A549 (cell line): ENCODE measurements around the gene ALKBH1. TPM values are rescaled to one million over a fixed set of nuclear protein-coding genes. Genes with fewer than 3 reads are reported as not detected.

Experiments used
- ATAC-seq, 2 experiments: fragments of 200-7000 bp in 1 of 2; fragments of >200 bp in 1 of 2; cut with Nextera tagmentation in 1 of 2; cut with Tn5 transposase in 1 of 2; 3 replicates each; pipeline versions ENCODE4 v1.8.0 to v1.9.1; 2018 to 2020; ENCODE audit warnings: mild to moderate bottlenecking in 1 of 2, moderate library complexity in 1 of 2
- CTCF ChIA-PET: fragments of 300-600 bp; sonication (Branson Sonifier 250); formaldehyde crosslinking; extraction: SDS; loops from one replicate; lab custom pipeline; 2021; ENCODE audit warnings: antibody characterized with exemption, inconsistent platforms; lab: Yijun Ruan, JAX
- POLR2A ChIA-PET: fragments of 350-600 bp; formaldehyde crosslinking; extraction: SDS; loops from one replicate; lab custom pipeline; 2021; ENCODE audit warnings: antibody characterized with exemption, inconsistent platforms; lab: Yijun Ruan, JAX
- DNase-seq, 2 experiments: peaks; one replicate each; pipeline versions ENCODE4 v3.0.0 to v3.0.0-alpha.2; 2011 to 2016; ENCODE audit warnings: low read depth in 1 of 2, low spot score in 1 of 2
- FAIRE-seq: peaks from 2 replicates; lab custom pipeline; 2011; peaks lifted over from hg19 to GRCh38; lab: Jason Lieb, UNC
- H3K27ac ChIP-seq, 2 experiments: fragments of >200 bp; sonication (Bioruptor Twin); formaldehyde crosslinking; 3 replicates each; pipeline ENCODE4 v1.5.1; 2016 to 2017
- H3K4me1 ChIP-seq: fragments of >200 bp; sonication (Bioruptor Twin); formaldehyde crosslinking; 3 replicates; pipeline ENCODE4 v1.6.1; 2016
- H3K4me2 ChIP-seq: fragments of >200 bp; sonication (Bioruptor Twin); formaldehyde crosslinking; 3 replicates; pipeline ENCODE4 v1.6.1; 2016
- H3K4me3 ChIP-seq: fragments of >200 bp; sonication (Bioruptor Twin); formaldehyde crosslinking; 3 replicates; pipeline ENCODE4 v1.5.1; 2016
- H3K9me3 ChIP-seq: fragments of >200 bp; sonication (Bioruptor Twin); formaldehyde crosslinking; 3 replicates; pipeline ENCODE4 v1.6.1; 2016
- CBX8 ChIP-seq: fragments of 200-600 bp; sonication (generic); IDR thresholded peaks from 2 replicates; pipeline ENCODE4 v1.6.1; 2016
- CTCF ChIP-seq: fragments of >200 bp; sonication (Bioruptor Twin); formaldehyde crosslinking; IDR thresholded peaks from 3 replicates; pipeline ENCODE4 v1.5.1; 2016
- E2F6 ChIP-seq: IDR thresholded peaks from 2 replicates; pipeline ENCODE4 v1.6.1; 2012; ENCODE audit warnings: low read depth, borderline replicate concordance
- GATA3 ChIP-seq: IDR thresholded peaks from 2 replicates; pipeline ENCODE4 v1.6.1; 2012; ENCODE audit warnings: borderline replicate concordance
- HEYL ChIP-seq: fragments of 250-450 bp; sonication (Bioruptor Pico); IDR thresholded peaks from 2 replicates; pipeline ENCODE4 v1.8.0; 2021; ENCODE audit warnings: mild to moderate bottlenecking, moderate library complexity
- HMGXB4 ChIP-seq: fragments of 250-450 bp; sonication (Bioruptor Pico); IDR thresholded peaks from 2 replicates; pipeline ENCODE4 v1.5.0; 2021; ENCODE audit warnings: mild to moderate bottlenecking, moderate library complexity, borderline replicate concordance
- HOXB5 ChIP-seq: fragments of 250-450 bp; sonication (Bioruptor Pico); IDR thresholded peaks from 2 replicates; pipeline ENCODE4 v1.5.0; 2020; ENCODE audit warnings: mild to moderate bottlenecking, moderate library complexity
- MAZ ChIP-seq: fragments of 150-350 bp; IDR thresholded peaks from 2 replicates; pipeline ENCODE4 v1.6.1; 2014; ENCODE audit warnings: antibody characterized with exemption, low read depth, low read length, borderline replicate concordance
- MYC ChIP-seq: IDR thresholded peaks from 2 replicates; pipeline ENCODE4 v1.6.1; 2012; ENCODE audit warnings: mild to moderate bottlenecking, inconsistent platforms, low read length, improper control_type of control experiment, borderline replicate concordance
- RAD21 ChIP-seq, 2 experiments: fragments of >200 bp in 1 of 2; sonication (Bioruptor Twin) in 1 of 2; formaldehyde crosslinking in 1 of 2; IDR thresholded peaks in 1 of 2; conservative IDR thresholded peaks in 1 of 2; 2 replicates in 1 of 2; 3 replicates in 1 of 2; pipeline ENCODE4 v1.6.1; 2012 to 2018; ENCODE audit warnings: inconsistent platforms in 1 of 2
- RARB ChIP-seq: fragments of 250-450 bp; sonication (Bioruptor Pico); IDR thresholded peaks from 2 replicates; pipeline ENCODE4 v1.8.0; 2021; ENCODE audit warnings: mild to moderate bottlenecking, moderate library complexity
- RCOR1 ChIP-seq: fragments of 150-350 bp; IDR thresholded peaks from 2 replicates; pipeline ENCODE4 v1.6.1; 2014; ENCODE audit warnings: antibody characterized with exemption, low read length, low read depth
- REST ChIP-seq: fragments of 200-600 bp; sonication (generic); IDR thresholded peaks from 2 replicates; pipeline ENCODE4 v1.6.1; 2016; ENCODE audit warnings: antibody characterized with exemption, mild to moderate bottlenecking, moderate library complexity
- RNF2 ChIP-seq: fragments of 200-600 bp; sonication (generic); IDR thresholded peaks from 2 replicates; pipeline ENCODE4 v1.6.1; 2016; ENCODE audit warnings: low read depth, mild to moderate bottlenecking, antibody characterized with exemption, moderate library complexity, borderline replicate concordance
- SMC3 ChIP-seq: fragments of >200 bp; sonication (Bioruptor Twin); formaldehyde crosslinking; IDR thresholded peaks from 3 replicates; pipeline ENCODE4 v1.6.1; 2018; ENCODE audit warnings: inconsistent platforms
- SREBF2 ChIP-seq: fragments of 450-650 bp; IDR thresholded peaks from 2 replicates; pipeline ENCODE4 v1.6.1; 2014; ENCODE audit warnings: mild to moderate bottlenecking, moderate library complexity
- TFCP2L1 ChIP-seq: fragments of 250-450 bp; sonication (Bioruptor Pico); IDR thresholded peaks from 2 replicates; pipeline ENCODE4 v1.5.0; 2021; ENCODE audit warnings: mild to moderate bottlenecking
- ZNF302 ChIP-seq: fragments of 250-450 bp; sonication (Bioruptor Pico); IDR thresholded peaks from 2 replicates; pipeline ENCODE4 v1.9.0; 2021; ENCODE audit warnings: inconsistent platforms, mild to moderate bottlenecking, moderate library complexity
- WGBS: methylation state at CpG from one replicate; pipeline ENCODE4 v1.1.6; 2017; ENCODE audit errors: missing lambda C conversion rate; 5-methylcytosine and 5-hydroxymethylcytosine counted together
- polyA plus RNA-seq, 4 experiments: library from polyadenylated mRNA; depleted of rRNA in 3 of 4; stranded (reverse); fragments of >200 nt; fragmentation: RNase III in 1 of 4; extraction: RNeasy Plus Mini Kit Qiagen cat#74134 plus additional on column Dnase treatment in 1 of 4; gene quantifications; 2 replicates in 3 of 4; 3 replicates in 1 of 4; pipeline ENCODE4 v1.2.3, GENCODE V29; 2011 to 2017

Gene ALKBH1
- polyA plus RNA-seq, 2 of the 4 experiments (the other 2 are of a cell fraction): 11.9 to 24.1 TPM

- ATAC-seq: no peak
- ChIA-PET POLR2A (no interaction called here), CTCF (interaction anchor here (1.2 to 1.8 kb wide), 2 partner anchors 9 to 10 kb away, joined by 9 read pairs; no protein-coding TSS in a partner anchor)
- FAIRE-seq: no peak
- Histone ChIP-seq H3K4me3 (no peak overlapping the region), H3K4me1 (no peaks in the 10 kb centered on the region), H3K9me3 (no peaks in the 10 kb centered on the region), H3K27ac (no peak overlapping the region), H3K4me2 (no peak overlapping the region)
- DNase-seq: no peak
- TF ChIP-seq ZNF302 (CRISPR knock-in tag) (no peak), HMGXB4 (CRISPR knock-in tag) (no peak), RNF2 (no peak), SMC3 (no peak), RAD21 (conservative IDR thresholded peaks at IDR 0.05 in 1 of 2, IDR thresholded peaks at IDR 0.05 in 1 of 2) (no peak), E2F6 (no peak), HOXB5 (CRISPR knock-in tag) (no peak), TFCP2L1 (CRISPR knock-in tag) (no peak), RCOR1 (no peak), CBX8 (no peak), RARB (no peak), GATA3 (no peak), REST (no peak), MYC (no peak), SREBF2 (no peak), HEYL (CRISPR knock-in tag) (no peak), CTCF (no peak)
- WGBS: 80% methylated on average over 15 of the region's 15 CpGs
Measured at GRCh38 chr14:77645520-77646230, 62.1 kb downstream of the ALKBH1 start.

- peaks cover 4% of the 10 kb centered on the region; the same call in 1 of the 3 replicates for H3K4me1 ChIP-seq
- no peak overlapping the region for H3K27ac ChIP-seq
- FAIRE-seq (no peak), ATAC-seq (no peak), DNase-seq (no peak)
- peak overlapping the region; percentile 42; the same call in 2 of the 3 replicates for H3K4me2 ChIP-seq
- H3K4me3 ChIP-seq: no peak overlapping the region
- WGBS: 65% methylated on average over 7 of the region's 7 CpGs
- TF ChIP-seq MAZ: no peak
- no peak for TF ChIP-seq GATA3
- TF ChIP-seq TFCP2L1 (CRISPR knock-in tag): no peak
- POLR2A ChIA-PET: no interaction called here
- CTCF ChIA-PET: no interaction called here
- peaks cover 6% of the 10 kb centered on the region; the same call in 1 of the 3 replicates for H3K9me3 ChIP-seq
Measured at GRCh38 chr14:77642407-77642806, 65.4 kb downstream of the ALKBH1 start.
